HepG2 (cell line): ENCODE results near the gene YY1. TPM values are rescaled to one million over a fixed set of nuclear protein-coding genes. Genes with fewer than 3 reads are reported as not detected.

Experiments
- DNMT1 ChIP-seq: sonication (generic); formaldehyde crosslinking; IDR thresholded peaks from 2 replicates; pipeline ENCODE4 v1.5.1; 2020; ENCODE audit warnings: mild to moderate bottlenecking, missing genetic modification reagents
- FOXP1 ChIP-seq, 2 experiments: fragments of 450-650 bp in 1 of 2; IDR thresholded peaks; 2 replicates each; pipeline ENCODE4 v1.6.1; 2017 to 2018; ENCODE audit warnings: antibody characterized with exemption in 1 of 2
- GABPB1 ChIP-seq: IDR thresholded peaks from 2 replicates; pipeline ENCODE4 v1.6.1; 2016; ENCODE audit warnings: mild to moderate bottlenecking, missing genetic modification reagents, moderate library complexity, missing compliant biosample characterization
- GTF3A ChIP-seq: sonication (generic); formaldehyde crosslinking; conservative IDR thresholded peaks from 2 replicates; pipeline ENCODE4 v1.4.0; 2020; ENCODE audit warnings: mild to moderate bottlenecking, missing genetic modification reagents
- HMG20B ChIP-seq: conservative IDR thresholded peaks from 2 replicates; pipeline ENCODE4 v1.6.1; 2016; ENCODE audit warnings: missing genetic modification reagents, missing compliant biosample characterization
- KLF16 ChIP-seq, 2 experiments: sonication (generic) in 1 of 2; formaldehyde crosslinking in 1 of 2; IDR thresholded peaks; 2 replicates each; pipeline versions ENCODE4 v1.6.1 to v1.8.0; 2016 to 2023; ENCODE audit warnings: missing genetic modification reagents in 2 of 2, missing compliant biosample characterization in 1 of 2
- MLXIP ChIP-seq: sonication (generic); formaldehyde crosslinking; IDR thresholded peaks from 2 replicates; pipeline ENCODE4 v1.9.0; 2021; ENCODE audit warnings: missing genetic modification reagents, borderline replicate concordance
- RBM22 ChIP-seq: fragments of 200-400 bp; formaldehyde crosslinking; optimal IDR thresholded peaks from 2 replicates; pipeline ENCODE3; 2017; ENCODE audit warnings: mild to moderate bottlenecking, low read length, moderate library complexity
- RFXANK ChIP-seq: IDR thresholded peaks from 2 replicates; pipeline ENCODE4 v1.6.1; 2016
- SATB2 ChIP-seq: sonication (generic); formaldehyde crosslinking; IDR thresholded peaks from 2 replicates; pipeline ENCODE4 v1.5.0; 2020; ENCODE audit warnings: missing genetic modification reagents
- SIN3A ChIP-seq: IDR thresholded peaks from 2 replicates; pipeline ENCODE4 v1.6.1; 2011; ENCODE audit warnings: low read depth, mild to moderate bottlenecking, control low read depth, low read length, borderline replicate concordance
- SOX6 ChIP-seq, 2 experiments: fragments of 450-650 bp in 1 of 2; sonication (generic) in 1 of 2; formaldehyde crosslinking in 1 of 2; IDR thresholded peaks; 2 replicates each; pipeline versions ENCODE4 v1.4.0 to v1.6.1; 2017 to 2020; ENCODE audit warnings: antibody characterized with exemption in 1 of 2, mild to moderate bottlenecking in 1 of 2, missing genetic modification reagents in 1 of 2
- SPEN ChIP-seq: sonication (generic); formaldehyde crosslinking; IDR thresholded peaks from 2 replicates; pipeline ENCODE4 v1.5.1; 2020; ENCODE audit warnings: low read depth, mild to moderate bottlenecking, missing genetic modification reagents
- TBX3 ChIP-seq: fragments of 450-650 bp; IDR thresholded peaks from 2 replicates; pipeline ENCODE4 v1.6.1; 2017; ENCODE audit warnings: antibody characterized with exemption, mild to moderate bottlenecking, inconsistent platforms, borderline replicate concordance
- ZMYM3 ChIP-seq: sonication (generic); formaldehyde crosslinking; IDR thresholded peaks from 2 replicates; pipeline ENCODE4 v1.5.1; 2020; ENCODE audit warnings: mild to moderate bottlenecking, missing genetic modification reagents
- ZNF275 ChIP-seq: sonication (generic); formaldehyde crosslinking; IDR thresholded peaks from 2 replicates; pipeline ENCODE4 v1.8.0; 2022; ENCODE audit warnings: missing genetic modification reagents, mild to moderate bottlenecking, inconsistent platforms, borderline replicate concordance
- ZNF281 ChIP-seq: sonication (generic); formaldehyde crosslinking; IDR thresholded peaks from 2 replicates; pipeline ENCODE4 v1.4.0; 2020; ENCODE audit warnings: missing genetic modification reagents, borderline replicate concordance
- ZNF431 ChIP-seq: sonication (generic); formaldehyde crosslinking; IDR thresholded peaks from 2 replicates; pipeline ENCODE4 v1.9.0; 2022; ENCODE audit warnings: missing genetic modification reagents, low read depth, mild to moderate bottlenecking, borderline replicate concordance
- ZNF577 ChIP-seq: sonication (generic); formaldehyde crosslinking; IDR thresholded peaks from 2 replicates; pipeline ENCODE4 v1.4.0; 2020; ENCODE audit warnings: mild to moderate bottlenecking, low read depth, missing genetic modification reagents, borderline replicate concordance
- ZNF724P ChIP-seq: sonication (generic); formaldehyde crosslinking; IDR thresholded peaks from 2 replicates; pipeline ENCODE4 v1.8.0; 2022; ENCODE audit warnings: missing genetic modification reagents, borderline replicate concordance
- ZNF766 ChIP-seq: sonication (generic); formaldehyde crosslinking; IDR thresholded peaks from 2 replicates; pipeline ENCODE4 v1.5.0; 2020; ENCODE audit warnings: missing genetic modification reagents, borderline replicate concordance
- ZNF772 ChIP-seq: sonication (generic); formaldehyde crosslinking; IDR thresholded peaks from 2 replicates; pipeline ENCODE4 v1.5.0; 2020; ENCODE audit warnings: mild to moderate bottlenecking, missing genetic modification reagents
- polyA plus RNA-seq, 8 experiments: library from polyadenylated mRNA; depleted of rRNA in 3 of 8; stranded (reverse) in 7 of 8; unstranded in 1 of 8; fragments of >200 nt; fragmentation: Illumina TruSeq in 4 of 8; extraction: Trizol in 4 of 8; gene quantifications; 2 replicates each; pipeline versions ENCODE4 v1.2.1 to v1.2.3, GENCODE V29; 2011 to 2016; ENCODE audit warnings: low read depth in 4 of 8, missing spikeins in 1 of 8, mixed read lengths in 1 of 8; ENCODE audit not compliant: insufficient read depth in 1 of 8
- total RNA-seq, 5 experiments: library from RNA; depleted of rRNA; stranded (reverse); fragments of >200 nt; fragmentation: Illumina TruSeq; extraction: Trizol; gene quantifications; 2 replicates each; pipeline ENCODE4 v1.2.3, GENCODE V29; 2016; ENCODE audit warnings: low read depth in 1 of 5

The YY1 gene
- total and polyA plus RNA-seq, 2 of the 13 experiments (the other 11 are each of a cell fraction or from before 2014, with no cell fraction given): 29.4 to 68.1 TPM

DNA sequence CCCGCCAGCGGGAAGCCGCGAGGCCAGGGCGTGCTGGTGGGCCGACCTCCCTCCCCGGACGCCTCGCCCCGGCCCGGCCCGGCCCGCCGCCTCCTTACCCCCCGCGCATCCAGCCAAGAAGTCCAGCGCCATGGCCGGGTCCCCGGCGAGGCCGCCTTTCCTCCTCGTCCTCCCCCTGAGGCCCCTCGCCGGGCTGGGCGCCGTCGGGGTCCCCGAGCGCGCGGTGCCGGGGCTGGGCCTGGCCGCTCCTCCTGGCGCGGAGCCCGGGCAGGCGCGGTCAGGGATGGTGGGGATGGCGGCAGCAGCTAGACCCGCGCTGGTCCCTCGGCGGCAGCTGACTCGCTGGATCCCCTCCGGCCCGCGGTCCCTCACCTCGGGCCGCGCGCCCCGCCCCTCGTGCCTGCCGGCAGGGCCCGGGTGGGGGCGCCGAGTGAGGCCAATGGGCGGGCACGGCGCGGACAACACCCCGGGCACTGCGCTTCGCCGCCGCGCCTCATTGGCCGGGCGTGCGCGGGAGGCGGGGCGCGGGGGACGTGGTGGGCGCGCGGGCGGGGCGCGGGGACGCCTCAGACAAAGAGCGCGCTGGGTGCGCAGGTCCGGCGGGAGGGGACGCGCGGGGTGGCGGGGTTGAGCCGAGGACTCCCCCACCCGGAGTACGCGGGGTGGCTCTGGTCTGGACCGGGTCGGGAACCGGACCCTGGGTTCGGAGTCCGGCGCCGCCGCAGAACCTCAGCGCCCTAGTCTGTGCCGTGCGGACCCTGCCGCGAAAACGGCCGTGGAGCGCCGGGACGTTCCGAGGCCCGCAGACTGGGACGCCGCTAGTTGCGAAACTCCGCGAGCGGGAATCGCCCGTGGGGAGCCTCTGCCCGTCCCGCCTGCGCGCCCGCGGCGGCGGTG is 67.4 kb downstream of the YY1 start, which contains the start of gene SLC25A29 (continued):
- TF ChIP-seq FOXP1 (IDR thresholded peaks at IDR 0.05) (no peak), FOXP1 (CRISPR knock-in tag; IDR thresholded peaks at IDR 0.05) (no peak), RFXANK (no peak), SIN3A (peak; percentile 68; the same call in 1 of the 2 replicates), ZNF281 (CRISPR knock-in tag) (no peak), KLF16 (CRISPR knock-in tag; IDR thresholded peaks at IDR 0.05) (no peak), SPEN (peak; percentile 67), SOX6 (IDR thresholded peaks at IDR 0.05) (no peak), SOX6 (CRISPR knock-in tag; IDR thresholded peaks at IDR 0.05) (no peak; the same call in 1 of the 2 replicates), HMG20B (CRISPR knock-in tag) (no peak), RBM22 (no peak), DNMT1 (CRISPR knock-in tag) (0 out of 2 replicates have a peak, but pooled peaks have one; percentile 1), SATB2 (CRISPR knock-in tag) (0 out of 2 replicates have a peak, but pooled peaks have one; percentile 38), ZNF431 (CRISPR knock-in tag) (0 out of 2 replicates have a peak, but pooled peaks have one; percentile 17), ZNF275 (CRISPR knock-in tag) (no peak), ZNF724P (CRISPR knock-in tag) (no peak), GABPB1 (peak; percentile 54; the same call in 1 of the 2 replicates), ZNF772 (CRISPR knock-in tag) (peak; percentile 66; the same call in 1 of the 2 replicates), ZNF766 (no peak), ZMYM3 (CRISPR knock-in tag) (no peak), MLXIP (CRISPR knock-in tag) (no peak), ZNF577 (no peak), TBX3 (no peak), GTF3A (no peak)
